GM21423 (cell line): Measurements from ENCODE around the gene PJA1.

Source experiments
- ATAC-seq: cut with Tn5 transposase; IDR thresholded peaks from one replicate; pipeline ENCODE4 v1.9.1; 2021; ENCODE audit warnings: mild to moderate bottlenecking, moderate library complexity; ENCODE audit not compliant: unreplicated experiment

Gene PJA1

GRCh38 chrX:69165087-69165651 is at the start of gene PJA1:
Gene PJA1 (minus strand): TSS chrX:69165453. CDS start chrX:69163073, 2,380 bp downstream.
- ATAC-seq: peak; percentile 86

- ATAC-seq: no peak
These were observed 49.2 kb upstream of the PJA1 start for GRCh38 chrX:69214463-69214862.

GRCh38 chrX:69211701-69212100 is 46.4 kb upstream of the PJA1 start:
- ATAC-seq: no peak

GRCh38 chrX:69210581-69210980 is 45.3 kb upstream of the PJA1 start:
- no peak for ATAC-seq

GRCh38 chrX:69207216-69207615 is 42.0 kb upstream of the PJA1 start:
- ATAC-seq: no peak

- ATAC-seq: no peak
These were observed 38.4 kb upstream of the PJA1 start for GRCh38 chrX:69203638-69204037.

GRCh38 chrX:69197690-69198089 is 32.4 kb upstream of the PJA1 start:
- ATAC-seq: no peak

GRCh38 chrX:69196666-69197065 is 31.4 kb upstream of the PJA1 start:
- ATAC-seq: no peak

- no peak for ATAC-seq
These were observed 30.6 kb upstream of the PJA1 start for GRCh38 chrX:69195810-69196209.

- ATAC-seq: no peak
These were observed 29.9 kb upstream of the PJA1 start for GRCh38 chrX:69195192-69195591.

- no peak for ATAC-seq
These were observed 27.4 kb upstream of the PJA1 start for GRCh38 chrX:69192603-69193002.

- no peak for ATAC-seq
These were observed 24.5 kb upstream of the PJA1 start for GRCh38 chrX:69189576-69190371.

GRCh38 chrX:69186651-69187050 is 21.4 kb upstream of the PJA1 start:
- ATAC-seq: no peak

- no peak for ATAC-seq
These were observed 20.6 kb upstream of the PJA1 start for GRCh38 chrX:69185886-69186285.

- no peak for ATAC-seq
These were observed 19.9 kb upstream of the PJA1 start for GRCh38 chrX:69185141-69185540.

GRCh38 chrX:69182818-69183380 is 17.6 kb upstream of the PJA1 start:
- no peak for ATAC-seq

- ATAC-seq: no peak
These were observed 14.2 kb upstream of the PJA1 start for GRCh38 chrX:69179380-69179911.

GRCh38 chrX:69178592-69178991 is 13.3 kb upstream of the PJA1 start:
- ATAC-seq: no peak

GRCh38 chrX:69177511-69178162 is 12.4 kb upstream of the PJA1 start:
- ATAC-seq: no peak

GRCh38 chrX:69176053-69176452 is 10.8 kb upstream of the PJA1 start:
- no peak for ATAC-seq

- ATAC-seq: no peak
These were observed 8.7 kb upstream of the PJA1 start for GRCh38 chrX:69173906-69174305.

GRCh38 chrX:69172937-69173336 is 7.7 kb upstream of the PJA1 start:
- no peak for ATAC-seq
